ENCODE measurements around the gene TTC9C. TPM values are rescaled to one million over a fixed set of nuclear protein-coding genes. Genes with fewer than 3 reads are reported as not detected.
"Not testable (repeated sequence)": the region's sequence is repeated elsewhere in the genome, so short reads cannot be mapped to it uniquely, and the experiment has no call there.

The TTC9C gene
- total RNA-seq, 1 experiment from 2014 or later = 45.5 TPM

DNA sequence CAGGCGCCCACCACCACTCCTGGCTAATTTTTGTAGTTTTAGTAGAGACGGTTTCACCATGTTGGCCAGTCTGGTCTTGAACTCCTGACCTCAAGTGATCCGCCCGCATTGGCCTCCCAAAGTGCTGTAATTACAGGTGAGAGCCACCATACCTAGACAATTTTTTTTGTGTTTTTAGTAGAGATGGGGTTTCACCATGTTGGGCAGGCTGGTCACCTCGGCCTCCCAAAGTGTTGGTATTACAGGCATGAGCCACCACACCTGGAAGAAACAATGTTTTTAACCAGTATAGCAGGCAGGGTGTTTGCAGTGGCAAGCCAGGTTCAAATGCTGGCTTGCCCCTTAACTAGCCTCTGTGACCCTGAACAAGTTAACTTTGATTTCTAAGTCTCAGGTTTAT lies 21.6 kb downstream of the TTC9C start:
- DNase-seq (ENCODE audit: low spot score) = not testable (repeated sequence)

DNA sequence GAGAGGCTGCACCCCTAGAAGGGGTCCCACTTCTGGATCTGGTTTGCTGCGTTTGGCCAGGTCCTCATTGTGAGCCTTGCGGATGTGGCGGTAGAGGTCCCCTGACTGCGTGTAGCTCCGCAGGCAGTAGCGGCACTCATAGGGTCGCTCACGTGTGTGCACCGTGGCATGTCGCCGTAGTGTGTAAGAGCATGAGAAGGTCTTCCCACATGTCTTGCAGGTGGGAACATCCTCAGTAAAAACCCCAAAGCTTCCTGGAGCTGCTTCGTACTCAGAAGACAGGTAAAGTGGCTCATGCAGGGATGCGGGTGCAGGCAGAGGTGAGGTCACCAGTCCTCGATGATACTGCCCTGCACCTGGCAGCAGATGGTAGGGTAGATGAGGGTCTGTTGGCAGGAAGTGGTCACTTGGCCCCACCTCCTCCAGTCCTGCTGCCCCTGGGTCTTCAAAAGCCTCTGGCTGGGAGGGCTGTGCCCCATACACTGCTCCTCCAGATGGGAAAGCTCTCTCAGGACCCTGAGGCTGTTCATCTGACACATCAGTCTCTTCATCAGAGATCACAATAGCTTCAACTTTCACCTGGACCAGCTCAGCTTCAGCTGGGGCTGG lies 24.0 kb downstream of the TTC9C start:
- DNase-seq (ENCODE audit: low spot score) = no peak

DNA sequence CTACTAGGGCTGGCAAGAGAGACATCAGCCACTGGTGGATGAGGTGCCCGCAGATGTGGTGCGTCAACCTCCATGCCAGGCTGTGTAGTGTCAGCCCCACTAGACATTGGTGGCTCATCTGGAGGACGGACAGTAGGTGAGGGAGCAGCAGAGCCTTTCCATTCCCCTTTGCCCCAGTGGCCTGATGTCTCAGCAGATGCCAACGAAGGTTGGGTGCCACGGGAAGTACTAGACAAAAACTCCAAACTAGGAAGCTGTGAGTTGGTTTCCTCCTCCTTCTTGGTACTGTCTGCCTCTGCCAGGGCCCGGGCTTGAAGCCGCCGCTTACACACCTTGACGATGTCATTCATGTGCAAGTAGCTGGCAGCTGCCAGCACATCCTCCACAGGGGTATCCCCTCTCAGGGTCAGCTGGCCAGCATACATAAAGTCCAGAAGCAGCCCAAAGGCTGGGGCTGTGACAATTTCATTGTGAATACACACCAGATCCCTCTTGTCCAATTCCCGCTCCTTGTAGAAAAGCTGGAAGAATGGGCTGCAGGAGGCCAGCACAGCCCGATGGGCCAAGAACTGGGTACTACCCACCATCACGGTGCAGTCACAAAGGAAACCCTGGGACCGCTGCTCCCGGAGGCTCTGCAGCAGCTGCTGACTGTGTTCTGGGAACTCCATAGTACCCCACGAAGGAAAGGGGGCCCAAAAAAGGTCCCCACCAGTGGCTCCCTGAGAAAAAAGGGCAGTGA lies 24.9 kb downstream of the TTC9C start:
- no peak for DNase-seq (ENCODE audit: low spot score)

DNA sequence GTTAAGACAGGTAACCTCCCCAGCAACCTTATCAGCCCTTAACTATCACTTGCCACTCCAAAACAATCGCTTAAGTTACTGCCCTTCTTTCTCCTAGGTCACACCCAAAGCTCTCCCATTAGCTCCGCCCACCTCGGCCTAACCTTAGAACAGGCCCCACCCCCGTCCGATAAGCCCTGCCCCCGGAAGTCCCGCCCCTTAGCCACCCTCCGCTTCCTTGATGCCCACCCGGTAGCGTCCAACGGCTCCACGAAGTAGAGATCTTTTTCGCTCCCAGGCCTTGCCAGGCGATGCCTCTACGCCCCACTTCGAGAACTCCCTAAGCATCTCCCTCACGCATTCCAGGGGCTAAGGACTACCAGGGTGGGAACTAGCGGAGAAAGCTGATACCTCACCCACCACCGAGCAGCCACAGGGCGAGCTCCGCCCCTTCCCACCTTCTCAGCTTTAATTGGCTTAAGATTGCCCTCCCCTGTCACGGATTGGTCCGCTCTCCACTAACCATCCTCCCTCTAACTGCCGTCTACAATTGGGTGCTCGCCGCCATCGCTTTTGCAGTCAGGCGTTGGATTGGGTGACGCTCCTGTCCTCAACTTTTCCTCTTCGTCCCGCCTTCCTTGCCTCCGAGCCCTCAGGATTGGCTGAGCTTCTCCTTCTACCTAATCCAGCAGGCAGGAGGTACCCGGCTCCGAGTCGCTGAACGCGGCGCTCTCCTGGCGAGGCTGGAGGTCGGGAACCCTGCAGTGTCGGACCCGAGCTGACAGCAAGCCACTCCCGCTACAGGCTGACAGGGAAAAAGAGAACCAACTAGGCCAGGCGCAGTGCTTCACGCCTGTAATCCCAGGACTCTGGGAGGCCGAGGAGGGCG lies 25.7 kb downstream of the TTC9C start, which contains the start of gene ZBTB3:
Gene ZBTB3, minus strand, starts transcription at position 425 of the 868 bp plus-strand sequence. CDS start 496 bp downstream, outside the sequence.
- DNase-seq (ENCODE audit: low spot score) = peak; percentile 100

DNA sequence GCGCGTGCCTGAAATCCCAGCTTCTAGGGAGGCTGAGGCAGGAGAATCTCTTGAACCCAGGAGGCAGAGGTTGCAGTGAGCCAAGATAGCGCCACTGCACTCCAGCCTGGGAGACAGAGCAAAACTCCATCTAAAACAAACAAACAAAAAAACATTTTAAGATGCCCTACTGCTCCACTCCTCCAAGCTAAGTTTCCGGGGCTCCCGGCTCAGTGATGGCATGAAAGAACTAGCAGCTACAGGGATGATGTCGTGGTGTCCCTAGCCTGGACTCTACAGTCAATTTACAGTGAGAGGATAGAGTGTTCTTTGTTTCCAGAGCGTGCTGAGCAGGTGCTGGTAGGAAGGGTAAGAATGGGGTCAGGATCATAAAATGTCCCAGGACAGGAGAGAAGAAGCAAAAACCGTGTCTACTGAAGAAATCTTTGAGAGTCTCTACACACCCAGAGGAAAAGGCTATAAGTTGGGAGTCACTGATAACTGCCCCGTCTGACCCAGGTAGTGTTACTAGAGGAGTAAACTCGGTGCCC lies 26.9 kb downstream of the TTC9C start:
- no peak for DNase-seq (ENCODE audit: low spot score)

GRCh38 chr11:62757846-62758788 lies 29.8 kb downstream of the TTC9C start:
- DNase-seq (ENCODE audit: low spot score) = no peak

DNA sequence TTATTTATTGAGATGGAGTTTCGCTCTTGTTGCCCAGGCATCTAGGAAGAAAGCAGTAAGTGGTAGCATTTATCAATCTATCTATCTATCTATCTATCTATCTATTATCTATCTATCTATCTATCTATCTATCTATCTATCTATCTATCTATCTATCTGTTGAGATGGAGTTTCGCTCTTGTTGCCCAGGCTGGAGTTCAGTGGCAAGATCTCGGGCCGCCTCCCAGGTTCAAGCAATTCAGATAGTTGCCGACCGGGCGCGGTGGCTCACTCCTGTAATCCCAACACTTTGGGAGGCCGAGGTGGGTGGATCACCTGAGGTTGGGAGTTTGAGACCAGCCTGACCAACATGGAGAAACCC lies 32.6 kb downstream of the TTC9C start:
- DNase-seq (ENCODE audit: low spot score) = not testable (repeated sequence)

- no peak for DNase-seq (ENCODE audit: low spot score)
These were observed 42.5 kb downstream of the TTC9C start for GRCh38 chr11:62770778-62771143.

GRCh38 chr11:62771144-62772021 lies 43.1 kb downstream of the TTC9C start, which contains the start of gene TAF6L:
TAF6L (plus strand) TSS chr11:62771396; CDS start chr11:62775784, 4,388 bp downstream.
- DNase-seq (ENCODE audit: low spot score) = peak; percentile 100

DNA sequence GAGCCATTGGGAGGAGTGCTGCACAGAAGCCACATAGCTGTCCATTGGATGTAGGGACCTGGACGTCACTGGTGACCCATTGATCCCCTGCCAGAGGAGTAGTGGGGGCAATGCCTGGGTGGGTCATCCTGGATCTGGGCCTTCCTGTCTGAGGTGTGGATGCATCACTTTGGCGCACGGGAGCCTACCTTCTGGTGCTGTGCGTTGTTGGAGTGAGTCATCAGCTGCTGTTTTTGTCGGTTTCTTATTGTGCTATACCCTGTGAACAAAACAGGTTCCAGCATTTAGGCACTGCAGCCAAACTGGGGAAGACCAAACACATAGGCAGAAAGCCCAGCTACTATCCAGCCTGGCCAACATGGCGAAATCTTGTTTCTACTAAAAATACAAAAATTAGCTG lies 46.1 kb downstream of the TTC9C start:
- DNase-seq (ENCODE audit: low spot score) = no peak

GRCh38 chr11:62775646-62776045 lies 47.4 kb downstream of the TTC9C start:
- no peak for DNase-seq (ENCODE audit: low spot score)

GRCh38 chr11:62777389-62777788 lies 49.1 kb downstream of the TTC9C start:
- DNase-seq (ENCODE audit: low spot score) = no peak

DNA sequence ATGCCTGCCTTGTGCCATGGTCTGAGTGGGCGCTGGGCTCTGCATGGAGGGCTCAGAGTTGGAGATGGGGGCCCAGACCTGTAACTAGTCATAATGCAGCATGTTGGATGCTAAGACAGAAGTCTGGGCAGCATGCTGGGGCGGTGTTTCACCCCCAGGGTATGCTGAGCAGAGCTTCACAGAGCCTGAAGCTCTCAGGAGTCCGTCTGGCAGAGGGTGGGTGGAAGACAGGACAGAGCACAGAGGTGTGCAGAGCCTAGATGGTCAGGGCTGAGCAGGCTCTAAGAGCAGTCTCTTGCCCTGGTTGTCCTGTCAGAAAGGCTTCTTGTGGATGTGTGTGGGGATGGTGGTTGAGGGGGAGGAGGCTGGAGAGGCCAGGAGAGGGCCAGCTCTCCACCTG lies 50.2 kb downstream of the TTC9C start:
- DNase-seq (ENCODE audit: low spot score) = no peak

GRCh38 chr11:62782753-62783152 lies 54.5 kb downstream of the TTC9C start:
- no peak for DNase-seq (ENCODE audit: low spot score)

DNA sequence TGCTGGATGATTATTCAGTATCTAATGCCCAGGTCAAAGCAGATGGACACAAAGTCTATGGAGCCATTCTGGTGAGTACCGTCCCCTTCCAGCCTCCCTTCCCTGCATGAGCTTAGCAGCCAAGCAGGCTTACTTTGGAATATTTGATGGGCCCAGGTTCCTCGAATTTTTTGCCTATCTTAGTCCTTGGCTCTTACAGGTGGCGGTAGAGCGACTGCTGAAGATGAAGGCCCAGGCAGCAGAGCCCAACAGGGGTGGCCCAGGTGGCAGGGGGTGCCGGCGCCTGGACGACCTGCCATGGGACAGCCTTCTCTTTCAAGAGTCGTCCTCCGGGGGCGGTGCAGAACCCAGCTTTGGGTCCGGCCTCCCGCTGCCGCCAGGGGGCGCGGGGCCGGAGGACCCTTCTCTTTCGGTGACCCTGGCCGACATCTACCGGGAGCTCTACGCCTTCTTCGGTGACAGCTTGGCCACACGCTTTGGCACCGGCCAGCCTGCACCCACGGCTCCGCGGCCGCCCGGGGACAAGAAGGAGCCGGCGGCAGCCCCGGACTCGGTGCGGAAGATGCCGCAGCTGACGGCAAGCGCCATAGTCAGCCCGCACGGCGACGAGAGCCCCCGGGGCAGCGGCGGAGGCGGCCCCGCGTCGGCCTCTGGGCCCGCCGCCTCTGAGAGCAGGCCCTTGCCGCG lies 58.2 kb downstream of the TTC9C start:
- DNase-seq (ENCODE audit: low spot score) = peak; percentile 94

DNA sequence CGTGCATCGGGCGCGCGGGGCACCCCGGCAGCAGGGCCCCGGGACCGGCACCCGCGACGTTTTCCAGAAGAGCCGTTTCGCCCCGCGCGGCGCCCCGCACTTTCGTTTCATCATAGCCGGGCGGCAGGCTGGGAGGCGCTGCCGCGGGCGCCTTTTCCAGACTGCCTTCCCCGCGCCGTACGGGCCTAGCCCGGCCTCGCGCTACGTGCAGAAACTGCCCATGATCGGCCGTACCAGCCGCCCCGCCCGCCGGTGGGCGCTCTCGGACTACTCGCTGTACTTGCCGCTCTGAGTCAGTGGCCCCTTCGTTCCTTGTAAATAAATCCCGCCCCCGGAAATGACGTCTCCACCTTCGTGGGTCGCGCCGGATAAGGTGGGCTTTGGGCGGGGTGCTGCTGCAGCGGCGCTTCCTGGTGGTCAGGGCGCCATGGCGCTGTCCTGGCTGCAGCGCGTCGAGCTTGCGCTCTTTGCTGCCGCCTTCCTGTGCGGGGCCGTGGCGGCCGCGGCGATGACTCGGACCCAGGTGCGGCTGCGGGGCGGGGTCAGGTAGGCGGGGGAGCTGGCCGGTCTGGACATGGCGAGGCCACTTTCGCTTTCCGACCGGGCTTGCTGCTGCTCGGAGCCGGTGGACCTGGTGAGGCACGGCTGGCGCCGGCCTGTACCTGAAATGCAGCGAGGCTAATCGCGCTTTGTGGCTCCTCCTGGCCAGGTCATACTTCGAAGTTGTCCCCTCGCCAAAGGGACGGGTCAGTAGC lies 58.9 kb downstream of the TTC9C start, which contains the start of gene TMEM179B:
Gene TMEM179B, plus strand, starts transcription at position 398 of the 755 bp plus-strand sequence. Its CDS starts 30 bp downstream, at position 428.
- DNase-seq (ENCODE audit: low spot score) = peak; percentile 99

Measured in HT-29 (cell line).